Urothelium cell line (cell line): ENCODE results near the gene RPL13A.
"Not testable (repeated sequence)": the region's sequence is repeated elsewhere in the genome, so short reads cannot be mapped to it uniquely, and the experiment has no call there.

Source experiments
- DNase-seq: peaks from one replicate; pipeline ENCODE4 v3.0.0; 2011; ENCODE audit warnings: low spot score, mixed read lengths
- FAIRE-seq: peaks from 2 replicates; lab custom pipeline; 2011; peaks lifted over from hg19 to GRCh38; lab: Jason Lieb, UNC

The RPL13A gene

GRCh38 chr19:49487277-49488045, at the start of gene RPL13A:
RPL13A (plus strand) TSS chr19:49487608; CDS start chr19:49487630, 22 bp downstream.
- FAIRE-seq (peak; percentile 61), DNase-seq (peak; percentile 98)

- no peak for FAIRE-seq
Observed at GRCh38 chr19:49438261-49438660, 49.1 kb upstream of the RPL13A start.

GRCh38 chr19:49439836-49440235, 47.6 kb upstream of the RPL13A start:
- no peak for DNase-seq

More at GRCh38 chr19:49438261-49438660, 49.1 kb upstream of the RPL13A start:
- DNase-seq, result no peak

GRCh38 chr19:49440439-49441209, 46.8 kb upstream of the RPL13A start:
- no peak for FAIRE-seq
- no peak for DNase-seq

More at GRCh38 chr19:49439836-49440235, 47.6 kb upstream of the RPL13A start:
- FAIRE-seq, result no peak

GRCh38 chr19:49441210-49441959, 46.0 kb upstream of the RPL13A start, which contains the start of gene SLC17A7:
SLC17A7 (minus strand) TSS chr19:49441527; CDS start chr19:49441379, 148 bp downstream.
- FAIRE-seq (no peak), DNase-seq (peak; percentile 87)

GRCh38 chr19:49441960-49442350, 45.5 kb upstream of the RPL13A start:
- no peak for DNase-seq

GRCh38 chr19:49442354-49442753, 45.1 kb upstream of the RPL13A start:
- DNase-seq, result peak; percentile 74
- no peak for FAIRE-seq

More at GRCh38 chr19:49441960-49442350, 45.5 kb upstream of the RPL13A start:
- no peak for FAIRE-seq

- DNase-seq (peak; percentile 95), FAIRE-seq (peak; percentile 92)
Observed at GRCh38 chr19:49442771-49443365, 44.5 kb upstream of the RPL13A start.

GRCh38 chr19:49443366-49444099, 43.9 kb upstream of the RPL13A start:
- FAIRE-seq, result peak; percentile 72
- peak; percentile 87 for DNase-seq

GRCh38 chr19:49444100-49444700, 43.2 kb upstream of the RPL13A start:
- not testable (repeated sequence) for FAIRE-seq, DNase-seq

- DNase-seq (no peak), FAIRE-seq (no peak)
Observed at GRCh38 chr19:49445997-49446396, 41.4 kb upstream of the RPL13A start.

GRCh38 chr19:49447485-49448431, 39.6 kb upstream of the RPL13A start:
- DNase-seq, result no peak
- FAIRE-seq, result no peak

- FAIRE-seq (no peak), DNase-seq (no peak)
Observed at GRCh38 chr19:49448432-49448786, 39.0 kb upstream of the RPL13A start.

GRCh38 chr19:49450405-49450804, 37.0 kb upstream of the RPL13A start:
- no peak for DNase-seq
- FAIRE-seq, result no peak

GRCh38 chr19:49451430-49452181, 35.8 kb upstream of the RPL13A start, which contains the start of gene PIH1D1:
PIH1D1 (minus strand) TSS chr19:49451814; CDS start chr19:49451574, 240 bp downstream.
- DNase-seq, result peak; percentile 91

GRCh38 chr19:49453013-49453756, 34.2 kb upstream of the RPL13A start, which contains the start of gene ALDH16A1:
ALDH16A1 (plus strand) TSS chr19:49453225; CDS start chr19:49453332, 107 bp downstream.
- FAIRE-seq, result no peak
- peak; percentile 97 for DNase-seq

More at GRCh38 chr19:49451430-49452181, 35.8 kb upstream of the RPL13A start, which contains the start of gene PIH1D1:
- peak; percentile 66 for FAIRE-seq
